GM10248 (cell line): ENCODE results near the gene EEF2K.

Experiments used
- CTCF ChIA-PET: fragments of 300-600 bp; sonication (Branson Sonifier 250); formaldehyde crosslinking; extraction: SDS; loops from one replicate; lab custom pipeline; 2021; ENCODE audit warnings: antibody characterized with exemption; lab: Yijun Ruan, JAX
- POLR2A ChIA-PET: fragments of 350-650 bp; sonication (Branson Sonifier 250); formaldehyde crosslinking; extraction: SDS; loops from one replicate; lab custom pipeline; 2020; ENCODE audit warnings: antibody characterized with exemption; lab: Yijun Ruan, JAX
- DNase-seq: peaks from one replicate; pipeline ENCODE4 v3.0.0; 2012; ENCODE audit errors: extremely low spot score
- CTCF ChIP-seq: IDR thresholded peaks from 2 replicates; pipeline ENCODE4 v1.5.1; 2012; ENCODE audit warnings: mild to moderate bottlenecking, low read depth; ENCODE audit errors: extremely low read depth, missing control alignments, control extremely low read depth

The EEF2K gene

GRCh38 chr16:22202261-22202637 lies 3.8 kb upstream of the EEF2K start:
- TF ChIP-seq CTCF, result no peak
- ChIA-PET CTCF (interaction anchor here (1.4 kb wide), 1 partner anchor 18 kb away, joined by 3 read pairs; no protein-coding TSS in a partner anchor), POLR2A (no interaction called here)
- no peak for DNase-seq

GRCh38 chr16:22203091-22203490 lies 3.0 kb upstream of the EEF2K start:
- POLR2A ChIA-PET, result no interaction called here
- CTCF ChIA-PET, result interaction anchor here (4.6 to 8.0 kb wide), 3 partner anchors 9 to 94 kb away, joined by 45 to 77 read pairs (median 52); partner anchors contain the start of gene POLR3E
- no peak for TF ChIP-seq CTCF
- no peak for DNase-seq

- POLR2A ChIA-PET, result no interaction called here
- CTCF ChIA-PET, result interaction anchor here (1.0 to 8.0 kb wide), 5 partner anchors 10 to 127 kb away, joined by 4 to 77 read pairs (median 45); partner anchors contain the start of gene POLR3E
- TF ChIP-seq CTCF, result no peak
- no peak for DNase-seq
Measured at GRCh38 chr16:22204091-22204655, 1.9 kb upstream of the EEF2K start.

- no peak for TF ChIP-seq CTCF
- POLR2A ChIA-PET, result no interaction called here
- CTCF ChIA-PET, result interaction anchor here (0.7 to 8.0 kb wide), 9 partner anchors 8 to 95 kb away, joined by 3 to 77 read pairs (median 10); partner anchors contain the start of gene POLR3E
- DNase-seq, result no peak
Measured at GRCh38 chr16:22205577-22206012, 483 bp upstream of the EEF2K start.

- CTCF ChIA-PET, result interaction anchor here (0.8 to 8.0 kb wide), 9 partner anchors 9 to 94 kb away, joined by 3 to 77 read pairs (median 10); partner anchors contain the start of gene POLR3E
- peak; percentile 84 for DNase-seq
- no peak for TF ChIP-seq CTCF
- POLR2A ChIA-PET, result interaction anchor here (0.7 to 1.9 kb wide), 2 partner anchors 10 to 16 kb away, joined by 3 to 16 read pairs; no protein-coding TSS in a partner anchor
Measured at GRCh38 chr16:22206842-22207714, 1.0 kb downstream of the EEF2K start.

- no peak for TF ChIP-seq CTCF
- no peak for DNase-seq
- ChIA-PET POLR2A (interaction anchor here (0.7 to 1.9 kb wide), 2 partner anchors 9 to 17 kb away, joined by 3 to 16 read pairs; no protein-coding TSS in a partner anchor), CTCF (interaction anchor here (0.8 to 8.0 kb wide), 7 partner anchors 10 to 92 kb away, joined by 3 to 77 read pairs (median 6); partner anchors contain the start of gene POLR3E)
Measured at GRCh38 chr16:22207715-22208360, 1.8 kb downstream of the EEF2K start.
